HG02610 (cell line): ENCODE results near the gene RPL10A.

Experiments
- ATAC-seq: cut with Tn5 transposase; IDR thresholded peaks from one replicate; pipeline ENCODE4 v1.9.1; 2021; ENCODE audit warnings: mild to moderate bottlenecking, moderate library complexity; ENCODE audit not compliant: unreplicated experiment

The RPL10A gene

DNA sequence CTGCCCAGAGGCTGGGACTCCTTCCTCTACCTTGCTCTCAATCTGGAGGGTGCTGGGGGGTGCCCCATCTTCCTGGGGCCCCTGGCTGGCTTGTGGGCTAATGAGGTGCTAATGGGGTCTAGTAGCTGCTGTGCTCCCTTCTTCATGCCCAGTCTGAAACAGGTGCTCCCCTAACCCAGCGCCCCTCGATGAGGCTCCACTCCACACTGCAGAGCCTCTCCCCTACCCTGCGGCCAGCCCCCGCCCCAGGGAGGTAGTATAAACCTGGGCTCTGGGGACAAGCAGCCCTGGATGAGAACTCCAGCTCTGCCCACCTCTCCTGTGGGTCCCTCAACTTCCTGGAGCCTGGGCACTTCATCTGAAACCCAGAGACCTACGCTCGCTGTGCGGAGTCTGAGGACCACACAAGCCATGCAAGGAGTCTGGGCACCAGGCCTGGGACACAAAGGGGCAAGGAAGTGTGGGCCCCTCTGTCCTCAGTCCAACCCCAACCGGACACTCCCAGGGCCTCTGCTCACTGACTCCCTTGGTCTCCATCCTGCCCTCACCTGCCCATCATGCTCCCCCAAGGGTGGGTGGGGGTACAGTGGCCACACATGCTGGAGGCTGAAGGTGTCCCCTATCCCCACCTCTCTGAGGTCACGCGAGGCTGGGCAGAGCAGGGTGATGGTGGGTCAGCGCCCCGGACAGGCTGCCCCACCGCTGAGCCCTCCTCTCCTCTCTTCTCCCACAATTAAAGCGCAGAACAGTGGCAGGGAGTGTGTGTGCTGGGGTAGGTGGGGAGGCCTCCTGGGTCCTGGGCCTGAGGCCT lies 6.1 kb downstream of the RPL10A start:
- no peak for ATAC-seq

GRCh38 chr6:35474942-35475570 lies 6.9 kb downstream of the RPL10A start:
- no peak for ATAC-seq

DNA sequence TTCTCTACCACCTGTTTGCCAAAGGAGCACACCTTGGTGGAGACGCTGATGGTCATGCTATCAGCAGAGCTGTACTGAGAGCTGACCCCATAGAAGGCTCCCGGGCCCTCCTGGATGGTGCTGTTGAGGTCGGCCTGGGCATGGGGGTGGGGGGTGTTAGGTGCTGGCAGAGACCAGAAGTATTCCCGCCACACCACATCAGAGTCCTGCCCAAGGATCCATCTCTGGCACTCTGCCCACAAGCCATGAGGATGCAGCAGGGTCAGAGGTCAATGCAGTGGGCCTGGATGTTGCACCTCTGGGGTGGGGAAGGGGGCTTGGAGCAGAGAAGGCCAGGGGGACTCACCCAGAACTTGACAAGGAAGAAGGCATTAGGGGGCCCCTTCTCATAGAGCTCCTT lies 7.4 kb downstream of the RPL10A start:
- ATAC-seq = no peak

DNA sequence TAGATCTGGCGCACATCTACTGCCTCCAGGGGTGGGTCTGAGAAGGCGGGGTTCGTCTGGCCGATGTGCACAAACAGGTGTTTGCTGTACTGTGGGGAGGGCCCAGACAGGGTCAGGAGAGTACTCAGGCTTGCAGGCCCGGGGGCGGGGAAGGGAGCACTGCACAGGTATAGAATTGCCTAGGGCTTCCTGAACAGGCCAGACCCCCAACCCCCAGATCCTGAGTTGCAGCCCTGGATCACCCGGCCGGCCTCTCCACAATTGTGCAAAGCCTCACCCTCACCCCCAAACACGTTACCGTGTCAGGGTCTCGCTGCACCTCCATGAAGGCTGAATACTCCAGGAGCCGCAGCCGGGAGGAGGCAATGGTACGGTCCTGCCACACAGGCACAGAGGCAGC lies 7.8 kb downstream of the RPL10A start:
- no peak for ATAC-seq

- no peak for ATAC-seq
Observed at GRCh38 chr6:35477028-35477427, 8.8 kb downstream of the RPL10A start.

DNA sequence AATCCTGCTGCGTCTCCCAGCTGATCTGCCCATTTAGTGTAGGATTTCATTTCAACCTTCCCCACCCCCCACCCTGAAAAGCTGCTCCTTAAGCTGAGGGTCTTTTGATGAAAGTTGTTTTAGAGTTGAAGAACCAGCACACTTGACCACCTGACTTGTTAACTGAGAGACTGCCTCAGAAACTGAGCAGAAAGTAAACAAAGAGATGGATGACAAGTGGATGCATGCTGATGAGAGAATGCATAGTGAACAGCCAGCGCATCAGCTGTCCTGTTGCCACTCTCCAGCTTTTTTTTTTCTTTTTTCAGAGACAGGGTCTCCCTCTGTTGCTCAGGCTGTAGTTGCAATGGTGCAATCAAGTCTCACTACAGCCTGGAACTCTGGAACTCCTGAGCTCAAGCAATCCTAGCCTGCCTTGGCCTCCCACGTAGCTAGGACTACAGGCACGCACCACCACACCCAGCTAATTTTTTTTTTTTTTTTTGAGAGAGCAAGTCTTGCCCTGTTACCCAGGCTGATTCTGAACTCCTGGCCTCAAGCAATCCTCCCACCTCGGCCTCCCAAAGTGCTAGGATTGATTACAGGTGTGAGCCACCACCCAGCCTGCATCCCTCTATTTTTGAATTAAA lies 9.5 kb downstream of the RPL10A start:
- ATAC-seq = no peak

DNA sequence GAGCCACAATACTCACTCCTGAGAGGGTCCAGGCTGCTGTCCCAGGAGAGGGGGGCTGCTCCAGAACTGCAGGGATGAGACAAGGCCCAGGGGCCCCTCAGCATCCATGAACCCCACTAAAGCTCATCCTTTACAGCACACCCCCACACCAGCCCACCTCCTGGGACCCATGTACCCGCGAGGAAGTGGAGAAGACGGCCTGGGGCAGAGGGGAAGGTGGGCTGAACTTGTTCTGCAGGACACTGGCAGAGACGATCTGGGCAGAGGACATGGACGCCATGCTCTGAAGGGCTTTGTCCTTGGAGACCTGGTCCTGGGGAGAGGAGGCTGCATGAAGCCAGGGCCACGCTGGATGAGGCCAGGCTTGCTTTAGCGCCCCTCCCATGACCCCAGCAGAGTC lies 10.1 kb downstream of the RPL10A start:
- ATAC-seq = no peak

- no peak for ATAC-seq
Observed at GRCh38 chr6:35480176-35480575, 12.0 kb downstream of the RPL10A start.

DNA sequence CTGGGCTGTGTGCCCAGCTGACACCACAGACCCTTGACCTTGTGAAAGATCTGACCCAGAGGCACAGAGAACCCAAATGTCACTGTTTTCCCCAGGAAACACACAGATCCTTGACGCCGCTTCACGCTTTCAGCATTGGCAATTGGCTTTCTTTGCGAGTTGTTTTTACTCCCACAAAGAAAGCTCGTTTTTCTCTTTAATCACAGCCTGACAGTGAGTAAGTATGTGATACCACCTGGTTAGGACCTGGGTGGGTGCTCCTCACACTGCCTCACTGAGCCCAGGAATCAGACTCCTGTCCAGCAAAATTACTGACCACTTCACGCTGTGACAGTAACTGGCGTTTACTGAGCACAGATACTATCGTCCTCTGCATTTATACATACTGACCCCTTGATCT lies 13.0 kb downstream of the RPL10A start:
- no peak for ATAC-seq

GRCh38 chr6:35483062-35483461 lies 14.9 kb downstream of the RPL10A start:
- no peak for ATAC-seq

DNA sequence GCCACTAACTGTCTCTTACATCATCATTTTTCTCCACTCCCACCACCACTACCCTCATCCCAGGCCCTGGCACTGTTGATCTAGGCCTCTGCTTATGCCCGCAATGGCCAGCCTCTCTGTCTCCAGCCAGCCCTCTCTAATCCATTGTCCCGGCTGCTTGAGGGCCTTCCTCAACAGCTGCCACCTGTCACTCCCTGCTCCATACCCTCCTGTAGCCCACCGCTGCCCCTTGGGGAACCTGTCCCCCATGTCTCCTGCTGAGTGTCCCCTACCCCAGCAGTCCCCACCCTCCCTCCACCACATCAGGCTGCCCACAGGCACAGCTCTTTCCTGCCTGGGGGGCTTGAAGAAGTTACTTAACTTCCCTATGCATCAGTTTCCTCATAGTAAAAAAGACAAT lies 15.3 kb downstream of the RPL10A start:
- no peak for ATAC-seq

GRCh38 chr6:35483893-35484645 lies 15.9 kb downstream of the RPL10A start:
- ATAC-seq = no peak

- no peak for ATAC-seq
Observed at GRCh38 chr6:35484921-35485392, 16.8 kb downstream of the RPL10A start.

DNA sequence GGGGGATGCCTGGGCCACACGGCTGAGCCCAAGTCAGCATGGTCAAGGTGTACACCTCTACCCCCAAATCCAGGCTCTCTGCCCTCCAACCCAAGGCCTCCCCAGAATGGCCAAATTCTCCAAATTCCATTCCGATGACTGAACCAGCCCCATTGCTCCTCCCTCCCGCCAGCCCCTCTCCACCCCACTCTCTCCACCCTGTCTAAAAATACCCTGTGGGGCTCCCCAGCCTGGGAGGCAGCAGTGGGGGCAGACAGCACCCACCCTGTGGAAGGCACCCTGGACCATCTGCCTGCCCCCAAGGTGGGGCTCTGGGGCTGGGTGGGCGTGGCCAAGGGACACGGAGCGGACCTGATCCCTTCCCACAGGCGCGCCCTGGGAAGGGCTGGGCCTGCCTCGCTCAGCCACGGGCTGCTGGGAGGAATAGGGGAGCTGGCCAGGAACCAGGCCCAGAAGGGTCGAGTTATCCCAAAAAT lies 17.2 kb downstream of the RPL10A start:
- no peak for ATAC-seq

GRCh38 chr6:35486005-35486925 lies 18.1 kb downstream of the RPL10A start:
- no peak for ATAC-seq

GRCh38 chr6:35487658-35488516 lies 19.7 kb downstream of the RPL10A start:
- ATAC-seq = no peak

- no peak for ATAC-seq
Observed at GRCh38 chr6:35488517-35488862, 20.3 kb downstream of the RPL10A start.

GRCh38 chr6:35489066-35489465 lies 20.9 kb downstream of the RPL10A start:
- ATAC-seq = no peak
